ENCODE measurements around the gene COL1A2. TPM values are rescaled to one million over a fixed set of nuclear protein-coding genes. Genes with fewer than 3 reads are reported as not detected.

COL1A2 gene
- total and polyA plus RNA-seq, 2 of the 13 experiments (the other 11 are each of a cell fraction or from before 2014, with no cell fraction given), result not detected

GRCh38 chr7:94439893-94440381 lies 45.2 kb downstream of the COL1A2 start (continued):
- no peak for TF ChIP-seq ZFP91 (CRISPR knock-in tag; IDR thresholded peaks at IDR 0.05; ENCODE audit: borderline replicate concordance)
- TF ChIP-seq PPARG (CRISPR knock-in tag; conservative IDR thresholded peaks at IDR 0.05), result peak; percentile 83
- no peak for TF ChIP-seq TERF1 (CRISPR knock-in tag; IDR thresholded peaks at IDR 0.05)
- peak; percentile 52 for TF ChIP-seq CEBPG (CRISPR knock-in tag; IDR thresholded peaks at IDR 0.05)
- no peak for TF ChIP-seq ZNF34 (CRISPR knock-in tag; IDR thresholded peaks at IDR 0.05; ENCODE audit: borderline replicate concordance)
- TF ChIP-seq TEAD3 (CRISPR knock-in tag; optimal IDR thresholded peaks at IDR 0.05; ENCODE audit: borderline replicate concordance), result peak; percentile 50
- TF ChIP-seq TAF1 (CRISPR knock-in tag; IDR thresholded peaks at IDR 0.05), result no peak
- TF ChIP-seq PREB (CRISPR knock-in tag; IDR thresholded peaks at IDR 0.05), result no peak
- 0 out of 2 replicates have a peak, but pooled peaks have one; percentile 23 for TF ChIP-seq KDM6A (CRISPR knock-in tag; IDR thresholded peaks at IDR 0.05; ENCODE audit: low read depth)
- TF ChIP-seq HMG20B (CRISPR knock-in tag; conservative IDR thresholded peaks at IDR 0.05), result 0 out of 2 replicates have a peak, but pooled peaks have one; percentile 34
- TF ChIP-seq NFKB2 (CRISPR knock-in tag; IDR thresholded peaks at IDR 0.05; ENCODE audit: borderline replicate concordance), result no peak
- TF ChIP-seq FOXJ3 (CRISPR knock-in tag; IDR thresholded peaks at IDR 0.05; ENCODE audit: borderline replicate concordance), result peak; percentile 58; the same call in 1 of the 2 replicates
- TF ChIP-seq ZNF282 (IDR thresholded peaks at IDR 0.05; ENCODE audit: partially characterized antibody), result no peak
- TF ChIP-seq ZNF800 (CRISPR knock-in tag; IDR thresholded peaks at IDR 0.05), result 0 out of 2 replicates have a peak, but pooled peaks have one; percentile 52
- no peak for TF ChIP-seq NFE2L2 (IDR thresholded peaks at IDR 0.05; ENCODE audit: low read length)
- TF ChIP-seq ZNF136 (CRISPR knock-in tag; IDR thresholded peaks at IDR 0.05; ENCODE audit: low read depth), result no peak
- TF ChIP-seq ZNF615 (CRISPR knock-in tag; IDR thresholded peaks at IDR 0.05; ENCODE audit: borderline replicate concordance), result no peak
- TF ChIP-seq PITX1 (CRISPR knock-in tag; IDR thresholded peaks at IDR 0.05), result no peak
- 0 out of 2 replicates have a peak, but pooled peaks have one; percentile 21 for TF ChIP-seq MIXL1 (CRISPR knock-in tag; IDR thresholded peaks at IDR 0.05)
- peak; percentile 33; the same call in 1 of the 2 replicates for TF ChIP-seq ZNF652 (CRISPR knock-in tag; IDR thresholded peaks at IDR 0.05; ENCODE audit: borderline replicate concordance, low read depth)
- TF ChIP-seq HDAC2 (CRISPR knock-in tag; IDR thresholded peaks at IDR 0.05), result peak; percentile 48; the same call in 1 of the 2 replicates
- peak; percentile 36; the same call in 1 of the 2 replicates for TF ChIP-seq TCF7 (IDR thresholded peaks at IDR 0.05; ENCODE audit: low read depth)
- TF ChIP-seq HNF4G (IDR thresholded peaks at IDR 0.05; ENCODE audit: borderline replicate concordance, low read depth, low read length), result peak; percentile 33; the same call in 1 of the 2 replicates
- no peak for TF ChIP-seq HNF4G (CRISPR knock-in tag; IDR thresholded peaks at IDR 0.05; ENCODE audit: borderline replicate concordance, low read depth)
- peak; percentile 53; the same call in 1 of the 2 replicates for TF ChIP-seq IRF2 (CRISPR knock-in tag; IDR thresholded peaks at IDR 0.05)
